Measurements from ENCODE around the gene HLA-DRB1.
"Not testable (repeated sequence)": the region's sequence is repeated elsewhere in the genome, so short reads cannot be mapped to it uniquely, and the experiment has no call there.

The HLA-DRB1 gene

GRCh38 chr6:32554116-32554965, 35.3 kb downstream of the HLA-DRB1 start:
- no peak for DNase-seq

GRCh38 chr6:32553037-32553742, 36.5 kb downstream of the HLA-DRB1 start:
- no peak for DNase-seq

- DNase-seq: no peak
Observed at GRCh38 chr6:32551410-32551809, 38.2 kb downstream of the HLA-DRB1 start.

- DNase-seq: no peak
Observed at GRCh38 chr6:32539839-32540238, 49.8 kb downstream of the HLA-DRB1 start.

- not testable (repeated sequence) for DNase-seq
Observed at GRCh38 chr6:32530431-32530793, 59.2 kb downstream of the HLA-DRB1 start.

- DNase-seq: no peak
Observed at GRCh38 chr6:32529697-32530430, 59.8 kb downstream of the HLA-DRB1 start, which contains the start of gene HLA-DRB5. Gene HLA-DRB5 (minus strand): TSS chr6:32530287. CDS start chr6:32530224, 63 bp downstream.
